Peyer's patch (tissue), 4 donors: ENCODE results near the gene HOXB5. TPM values are rescaled to one million over a fixed set of nuclear protein-coding genes. Genes with fewer than 3 reads are reported as not detected.

Experiments
- DNase-seq, 3 donors: peaks; one replicate each; pipeline ENCODE4 v3.0.0-alpha.2; 2017 to 2019
- H3K27ac ChIP-seq, 4 donors: fragments of 200-600 bp; sonication (generic); one replicate each; pipeline ENCODE4 v1.5.1; 2016 to 2019
- H3K27me3 ChIP-seq, 2 donors: fragments of 200-600 bp; sonication (generic); one replicate each; pipeline ENCODE4 v1.5.1; 2019
- H3K36me3 ChIP-seq, 3 donors: fragments of 200-600 bp; sonication (generic); one replicate each; pipeline ENCODE4 v1.5.1; 2016 to 2019
- H3K4me1 ChIP-seq, 4 donors: fragments of 200-600 bp; sonication (generic); one replicate each; pipeline ENCODE4 v1.5.1; 2016 to 2019
- H3K4me3 ChIP-seq, 4 donors: fragments of 200-600 bp; sonication (generic); 1 replicate in 3 of 4; 2 replicates in 1 of 4; pipeline ENCODE4 v1.5.1; 2016 to 2019; ENCODE audit warnings: mild to moderate bottlenecking in 1 of 4
- H3K9me3 ChIP-seq, 4 donors: fragments of 200-600 bp; sonication (generic); one replicate each; pipeline ENCODE4 v1.5.1; 2016 to 2019; ENCODE audit warnings: mild to moderate bottlenecking in 1 of 4
- CTCF ChIP-seq, 6 experiments: fragments of 450-650 bp in 4 of 6; fragments of 200-600 bp in 2 of 6; sonication (generic) in 1 of 6; IDR thresholded peaks; one replicate each; pipeline ENCODE4 v1.5.1; 2017 to 2019; ENCODE audit warnings: antibody characterized with exemption in 6 of 6, mild to moderate bottlenecking in 3 of 6, moderate library complexity in 1 of 6
- POLR2A ChIP-seq, 2 donors: fragments of 450-650 bp; IDR thresholded peaks; one replicate each; pipeline ENCODE4 v1.5.1; 2017; ENCODE audit warnings: antibody characterized with exemption in 2 of 2, mild to moderate bottlenecking in 2 of 2, moderate library complexity in 2 of 2
- total RNA-seq, 4 donors: library from RNA; depleted of rRNA; stranded (reverse); fragments of >200 nt; gene quantifications; one replicate each; pipeline ENCODE4 v1.1.0, GENCODE V29; 2016

HOXB5 gene
- total RNA-seq, 4 donors from 2014 or later, result 7.7 to 22.5 (median 15.0) TPM

- H3K27me3 ChIP-seq, result no peaks in the 10 kb centered on the region
- H3K4me1 ChIP-seq, result peaks cover 0 to 69% (median 5%) of the 10 kb centered on the region in 4 donors
- no peaks in the 10 kb centered on the region for H3K9me3 ChIP-seq
- DNase-seq, result peak in 1 of 3 donors; percentile 61
- no peak for TF ChIP-seq POLR2A (IDR thresholded peaks at IDR 0.05)
- TF ChIP-seq CTCF (IDR thresholded peaks at IDR 0.05), result no peak
- H3K4me3 ChIP-seq, result peak overlapping the region; percentile 40 to 66 (median 54)
- H3K27ac ChIP-seq, result peak overlapping the region; percentile 58 to 92 (median 74)
- peaks cover 0 to 8% (median 0%) of the 10 kb centered on the region in 3 donors for H3K36me3 ChIP-seq
Observed at GRCh38 chr17:48586355-48587258, 7.0 kb downstream of the HOXB5 start.

GRCh38 chr17:48584223-48584741, 9.3 kb downstream of the HOXB5 start:
- Histone ChIP-seq H3K9me3 (no peaks in the 10 kb centered on the region), H3K36me3 (no peaks in the 10 kb centered on the region), H3K27ac (peak overlapping the region in 2 of 4 donors; percentile 89 to 92), H3K27me3 (no peaks in the 10 kb centered on the region), H3K4me3 (no peak overlapping the region), H3K4me1 (peaks cover 0 to 62% (median 5%) of the 10 kb centered on the region in 4 donors)
- TF ChIP-seq POLR2A (IDR thresholded peaks at IDR 0.05), result no peak
- no peak for TF ChIP-seq CTCF (IDR thresholded peaks at IDR 0.05)
- DNase-seq, result no peak

DNA sequence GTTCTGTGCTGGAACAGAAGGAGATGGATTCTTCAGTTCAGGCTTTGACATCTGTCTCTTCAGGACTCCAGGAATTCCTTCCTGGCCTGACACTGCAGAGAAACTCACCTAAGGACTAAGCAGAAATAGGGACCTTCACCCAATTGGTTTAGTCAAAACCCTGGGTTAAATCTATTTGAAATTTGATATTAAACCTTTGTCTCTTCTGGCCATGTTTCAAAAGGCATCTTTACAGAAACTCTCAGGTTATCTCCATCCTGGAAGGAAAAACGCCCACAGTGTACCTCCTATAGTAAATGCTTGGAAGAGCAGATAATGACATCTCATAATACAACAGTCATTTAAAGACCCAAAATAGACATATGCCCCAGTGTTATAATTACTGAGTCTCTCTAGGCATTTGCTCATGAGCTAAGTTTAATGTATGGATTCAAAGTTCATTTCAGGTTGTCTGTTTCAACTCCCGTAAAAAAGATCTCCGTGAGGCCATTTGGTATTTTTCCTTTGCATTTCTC, 9.8 kb downstream of the HOXB5 start:
- Histone ChIP-seq H3K9me3 (no peaks in the 10 kb centered on the region), H3K4me1 (peaks cover 0 to 67% (median 5%) of the 10 kb centered on the region in 4 donors), H3K36me3 (no peaks in the 10 kb centered on the region), H3K27me3 (no peaks in the 10 kb centered on the region), H3K4me3 (no peak overlapping the region), H3K27ac (peak overlapping the region in 2 of 4 donors; percentile 89 to 92)
- no peak for DNase-seq
- TF ChIP-seq POLR2A (IDR thresholded peaks at IDR 0.05) (no peak), CTCF (IDR thresholded peaks at IDR 0.05) (no peak)

DNA sequence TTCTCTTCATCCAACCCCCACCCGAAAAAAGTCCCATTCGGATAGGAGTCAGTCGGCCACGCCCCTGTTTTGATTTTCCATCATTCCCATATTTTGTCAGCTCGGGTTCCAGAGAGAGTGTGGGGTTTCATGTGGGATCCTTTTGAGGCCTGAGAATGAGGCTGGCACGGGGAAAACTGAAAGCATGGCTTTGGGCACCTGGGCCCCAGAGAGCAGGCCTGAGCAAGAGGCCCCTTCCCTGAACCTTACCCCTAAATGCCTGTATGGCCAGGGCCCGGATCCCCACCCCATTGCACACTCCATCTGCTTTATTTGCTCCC, 10.9 kb downstream of the HOXB5 start:
- no peak for DNase-seq
- no peaks in the 10 kb centered on the region for H3K36me3 ChIP-seq
- peak overlapping the region in 1 of 4 donors; percentile 61 for H3K4me3 ChIP-seq
- peaks cover 0 to 70% (median 6%) of the 10 kb centered on the region in 4 donors for H3K4me1 ChIP-seq
- no peak for TF ChIP-seq CTCF (IDR thresholded peaks at IDR 0.05)
- TF ChIP-seq POLR2A (IDR thresholded peaks at IDR 0.05), result no peak
- H3K27me3 ChIP-seq, result no peaks in the 10 kb centered on the region
- H3K9me3 ChIP-seq, result no peaks in the 10 kb centered on the region
- peak overlapping the region; percentile 71 to 92 (median 84) for H3K27ac ChIP-seq

GRCh38 chr17:48579760-48580554, 13.6 kb downstream of the HOXB5 start:
- no peaks in the 10 kb centered on the region for H3K27me3 ChIP-seq
- DNase-seq, result peak in 1 of 3 donors; percentile 64

More at GRCh38 chr17:48579760-48580554, 13.6 kb downstream of the HOXB5 start:
- peak overlapping the region in 2 of 4 donors; percentile 15 to 61 for H3K4me3 ChIP-seq
- TF ChIP-seq POLR2A (IDR thresholded peaks at IDR 0.05), result no peak
- no peak for TF ChIP-seq CTCF (IDR thresholded peaks at IDR 0.05)
- H3K4me1 ChIP-seq, result peaks cover 0 to 69% (median 5%) of the 10 kb centered on the region in 4 donors
- H3K36me3 ChIP-seq, result peaks cover 0 to 4% (median 0%) of the 10 kb centered on the region in 3 donors
- H3K27ac ChIP-seq, result peak overlapping the region; percentile 77 to 92 (median 84)
- H3K9me3 ChIP-seq, result no peaks in the 10 kb centered on the region
